MCF 10A (cell line): ENCODE measurements around the gene RNF212. TPM values are rescaled to one million over a fixed set of nuclear protein-coding genes. Genes with fewer than 3 reads are reported as not detected.

Experiments used
- BruUV-seq: library from RNA; stranded (reverse); fragments of 400-500 nt; replicated peaks from 2 replicates; lab custom pipeline; 2021; lab: Mats Ljungman, UMichigan
- CTCF ChIA-PET: fragments of 300-600 bp; sonication (Branson Sonifier 250); formaldehyde crosslinking; extraction: SDS; loops from one replicate; lab custom pipeline; 2021; ENCODE audit warnings: antibody characterized with exemption, inconsistent platforms; lab: Yijun Ruan, JAX
- POLR2A ChIA-PET: fragments of 300-600, 350-650 bp; sonication (Branson Sonifier 250); formaldehyde crosslinking; extraction: SDS; loops from one replicate; lab custom pipeline; 2020; ENCODE audit warnings: antibody characterized with exemption, inconsistent platforms; lab: Yijun Ruan, JAX
- DNase-seq: peaks from one replicate; pipeline ENCODE4 v3.0.0-alpha.2; 2018; ENCODE audit not compliant: unreplicated experiment
- H3K27ac Mint-ChIP-seq: one replicate; pipeline ENCODE4 v1.8.0; 2022; ENCODE audit warnings: mild to moderate bottlenecking, low read depth, mixed read lengths; ENCODE audit not compliant: unreplicated experiment
- H3K27me3 Mint-ChIP-seq: one replicate; pipeline ENCODE4 v1.8.0; 2022; ENCODE audit warnings: mixed read lengths; ENCODE audit not compliant: insufficient read depth, unreplicated experiment
- H3K36me3 Mint-ChIP-seq: one replicate; pipeline ENCODE4 v1.8.0; 2022; ENCODE audit warnings: mild to moderate bottlenecking, moderate library complexity, mixed read lengths; ENCODE audit not compliant: insufficient read depth, unreplicated experiment
- H3K4me1 Mint-ChIP-seq: one replicate; pipeline ENCODE4 v1.8.0; 2022; ENCODE audit warnings: mixed read lengths; ENCODE audit not compliant: insufficient read depth, unreplicated experiment
- H3K4me3 Mint-ChIP-seq: one replicate; pipeline ENCODE4 v1.8.0; 2022; ENCODE audit warnings: mild to moderate bottlenecking, moderate library complexity, mixed read lengths; ENCODE audit not compliant: unreplicated experiment
- H3K9me3 Mint-ChIP-seq: one replicate; pipeline ENCODE4 v1.8.0; 2022; ENCODE audit warnings: mixed read lengths; ENCODE audit not compliant: unreplicated experiment
- intact Hi-C: fragments of 100-400 bp; cut with micrococcal nuclease; formaldehyde crosslinking; loops from 2 replicates; pipeline ENCODE4 v1.14.1; 2022
- total RNA-seq: library from RNA; stranded (reverse); gene quantifications from 2 replicates; pipeline ENCODE4 v1.2.3, GENCODE V29; 2022
- TF ChIP-seq, protein P1 (sequence below): fragments of 200-600 bp; IDR thresholded peaks from one replicate; pipeline ENCODE4 v1.8.0; 2022; ENCODE audit warnings: antibody characterized with exemption, mild to moderate bottlenecking; ENCODE audit not compliant: unreplicated experiment

Gene RNF212
- total RNA-seq, 1 experiment from 2014 or later: not detected

DNA sequence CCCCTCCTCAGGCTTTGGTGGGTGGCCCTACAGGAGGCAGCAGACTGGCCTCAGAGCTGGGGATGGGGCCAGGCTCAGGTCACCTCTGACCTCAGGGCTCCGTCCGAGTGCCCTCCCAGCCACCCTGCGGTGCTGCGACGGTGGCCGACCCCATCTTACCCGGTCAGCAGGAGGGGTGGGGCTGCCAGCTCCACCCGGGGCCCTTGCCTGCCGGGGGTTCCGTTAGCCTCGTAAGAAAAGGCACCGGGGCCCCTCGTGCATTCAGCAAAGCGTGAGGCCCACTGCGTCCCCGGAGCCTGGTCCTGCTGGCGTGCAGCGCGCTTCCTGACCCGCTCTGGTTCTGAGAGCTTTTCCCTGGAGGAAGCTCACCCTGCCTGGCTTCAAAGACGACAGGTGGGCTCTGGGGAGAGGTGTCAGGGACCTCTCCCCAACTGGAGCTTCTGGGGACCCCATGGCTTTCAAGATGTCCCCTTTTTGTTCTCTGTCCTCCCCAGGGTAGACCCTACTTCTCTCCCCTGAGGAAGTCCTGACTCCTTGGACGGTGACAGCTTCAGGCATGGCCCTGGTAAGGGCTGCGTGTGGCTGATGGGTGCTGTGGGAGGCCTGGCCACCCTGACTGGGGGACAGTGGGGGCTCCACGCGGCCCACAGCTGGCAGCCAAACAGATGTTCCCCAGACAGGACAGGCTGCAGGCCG is 86.0 kb downstream of the RNF212 start:
- Mint-ChIP-seq H3K27me3 (no peaks in the 10 kb centered on the region), H3K9me3 (no peaks in the 10 kb centered on the region), H3K36me3 (peaks cover 20% of the 10 kb centered on the region), H3K27ac (no peak overlapping the region), H3K4me3 (no peak overlapping the region), H3K4me1 (no peaks in the 10 kb centered on the region)
- CTCF ChIA-PET: no interaction called here
- no TSS peak for BruUV-seq
- TF ChIP-seq, protein P1, sequence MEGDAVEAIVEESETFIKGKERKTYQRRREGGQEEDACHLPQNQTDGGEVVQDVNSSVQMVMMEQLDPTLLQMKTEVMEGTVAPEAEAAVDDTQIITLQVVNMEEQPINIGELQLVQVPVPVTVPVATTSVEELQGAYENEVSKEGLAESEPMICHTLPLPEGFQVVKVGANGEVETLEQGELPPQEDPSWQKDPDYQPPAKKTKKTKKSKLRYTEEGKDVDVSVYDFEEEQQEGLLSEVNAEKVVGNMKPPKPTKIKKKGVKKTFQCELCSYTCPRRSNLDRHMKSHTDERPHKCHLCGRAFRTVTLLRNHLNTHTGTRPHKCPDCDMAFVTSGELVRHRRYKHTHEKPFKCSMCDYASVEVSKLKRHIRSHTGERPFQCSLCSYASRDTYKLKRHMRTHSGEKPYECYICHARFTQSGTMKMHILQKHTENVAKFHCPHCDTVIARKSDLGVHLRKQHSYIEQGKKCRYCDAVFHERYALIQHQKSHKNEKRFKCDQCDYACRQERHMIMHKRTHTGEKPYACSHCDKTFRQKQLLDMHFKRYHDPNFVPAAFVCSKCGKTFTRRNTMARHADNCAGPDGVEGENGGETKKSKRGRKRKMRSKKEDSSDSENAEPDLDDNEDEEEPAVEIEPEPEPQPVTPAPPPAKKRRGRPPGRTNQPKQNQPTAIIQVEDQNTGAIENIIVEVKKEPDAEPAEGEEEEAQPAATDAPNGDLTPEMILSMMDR: no peak
- intact Hi-C loops: no loop called here
- POLR2A ChIA-PET: interaction anchor here (0.6 kb wide), 1 partner anchor 98 kb away, joined by 3 read pairs; no protein-coding TSS in a partner anchor
- DNase-seq: no peak

GRCh38 chr4:1026115-1026514 is 87.2 kb downstream of the RNF212 start:
- no peaks in the 10 kb centered on the region for H3K27me3 Mint-ChIP-seq
- no peak overlapping the region for H3K27ac Mint-ChIP-seq
- BruUV-seq: no TSS peak
- peak; percentile 41 for DNase-seq
- no peak overlapping the region for H3K4me3 Mint-ChIP-seq
- H3K4me1 Mint-ChIP-seq: no peaks in the 10 kb centered on the region
- H3K9me3 Mint-ChIP-seq: no peaks in the 10 kb centered on the region
- H3K36me3 Mint-ChIP-seq: peaks cover 20% of the 10 kb centered on the region
- TF ChIP-seq, protein P1: no peak
- POLR2A ChIA-PET: no interaction called here
- CTCF ChIA-PET: no interaction called here
- intact Hi-C loops: no loop called here

DNA sequence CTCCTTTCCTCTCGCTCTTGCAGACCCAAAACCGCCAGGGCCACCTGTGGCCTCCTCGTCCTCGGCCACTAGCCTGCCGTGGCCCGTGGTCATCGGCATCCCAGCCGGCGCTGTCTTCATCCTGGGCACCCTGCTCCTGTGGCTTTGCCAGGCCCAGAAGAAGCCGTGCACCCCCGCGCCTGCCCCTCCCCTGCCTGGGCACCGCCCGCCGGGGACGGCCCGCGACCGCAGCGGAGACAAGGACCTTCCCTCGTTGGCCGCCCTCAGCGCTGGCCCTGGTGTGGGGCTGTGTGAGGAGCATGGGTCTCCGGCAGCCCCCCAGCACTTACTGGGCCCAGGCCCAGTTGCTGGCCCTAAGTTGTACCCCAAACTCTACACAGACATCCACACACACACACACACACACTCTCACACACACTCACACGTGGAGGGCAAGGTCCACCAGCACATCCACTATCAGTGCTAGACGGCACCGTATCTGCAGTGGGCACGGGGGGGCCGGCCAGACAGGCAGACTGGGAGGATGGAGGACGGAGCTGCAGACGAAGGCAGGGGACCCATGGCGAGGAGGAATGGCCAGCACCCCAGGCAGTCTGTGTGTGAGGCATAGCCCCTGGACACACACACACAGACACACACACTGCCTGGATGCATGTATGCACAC is 88.3 kb downstream of the RNF212 start:
- peaks cover 20% of the 10 kb centered on the region for H3K36me3 Mint-ChIP-seq
- intact Hi-C loops: no loop called here
- no peak for DNase-seq
- no peaks in the 10 kb centered on the region for H3K27me3 Mint-ChIP-seq
- no TSS peak for BruUV-seq
- no peak overlapping the region for H3K27ac Mint-ChIP-seq
- H3K4me1 Mint-ChIP-seq: no peaks in the 10 kb centered on the region
- CTCF ChIA-PET: no interaction called here
- H3K4me3 Mint-ChIP-seq: no peak overlapping the region
- TF ChIP-seq, protein P1: no peak
- POLR2A ChIA-PET: no interaction called here
- H3K9me3 Mint-ChIP-seq: no peaks in the 10 kb centered on the region

DNA sequence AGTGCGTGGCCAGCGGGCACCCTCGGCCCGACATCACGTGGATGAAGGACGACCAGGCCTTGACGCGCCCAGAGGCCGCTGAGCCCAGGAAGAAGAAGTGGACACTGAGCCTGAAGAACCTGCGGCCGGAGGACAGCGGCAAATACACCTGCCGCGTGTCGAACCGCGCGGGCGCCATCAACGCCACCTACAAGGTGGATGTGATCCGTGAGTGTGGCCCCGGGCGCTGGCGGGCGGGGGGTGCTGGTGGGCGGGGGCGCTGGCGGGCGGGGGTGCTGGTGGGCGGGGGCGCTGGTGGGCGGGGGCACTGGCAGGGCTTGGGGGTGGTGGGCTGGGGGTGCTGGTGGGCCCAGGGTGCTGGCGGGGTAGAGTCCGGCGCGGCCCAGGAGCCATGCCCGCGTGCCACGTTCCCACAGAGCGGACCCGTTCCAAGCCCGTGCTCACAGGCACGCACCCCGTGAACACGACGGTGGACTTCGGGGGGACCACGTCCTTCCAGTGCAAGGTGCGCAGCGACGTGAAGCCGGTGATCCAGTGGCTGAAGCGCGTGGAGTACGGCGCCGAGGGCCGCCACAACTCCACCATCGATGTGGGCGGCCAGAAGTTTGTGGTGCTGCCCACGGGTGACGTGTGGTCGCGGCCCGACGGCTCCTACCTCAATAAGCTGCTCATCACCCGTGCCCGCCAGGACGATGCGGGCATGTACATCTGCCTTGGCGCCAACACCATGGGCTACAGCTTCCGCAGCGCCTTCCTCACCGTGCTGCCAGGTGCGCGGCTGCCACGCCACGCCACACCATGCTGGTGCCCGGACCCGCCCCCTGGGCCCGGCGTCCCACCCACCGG is 89.2 kb downstream of the RNF212 start:
- POLR2A ChIA-PET: no interaction called here
- H3K4me1 Mint-ChIP-seq: no peaks in the 10 kb centered on the region
- no peaks in the 10 kb centered on the region for H3K9me3 Mint-ChIP-seq
- no peaks in the 10 kb centered on the region for H3K27me3 Mint-ChIP-seq
- no peak overlapping the region for H3K27ac Mint-ChIP-seq
- no peak overlapping the region for H3K4me3 Mint-ChIP-seq
- H3K36me3 Mint-ChIP-seq: peaks cover 20% of the 10 kb centered on the region
- CTCF ChIA-PET: no interaction called here
- TF ChIP-seq, protein P1: no peak
- intact Hi-C loops: no loop called here
- DNase-seq: no peak
- no TSS peak for BruUV-seq
